SK-N-MC (cell line): ENCODE data around the gene LRCH1.

Source experiments
- DNase-seq: peaks from one replicate; pipeline ENCODE4 v3.0.0-alpha.2; 2011; ENCODE audit warnings: low read depth, low spot score
- H3K27ac ChIP-seq: fragments of 200-600 bp; sonication (generic); 2 replicates; pipeline ENCODE4 v1.5.1; 2016; ENCODE audit warnings: mixed run types
- H3K36me3 ChIP-seq: fragments of 200-600 bp; sonication (generic); 2 replicates; pipeline ENCODE4 v1.6.1; 2017; ENCODE audit warnings: antibody characterized with exemption, low read length, mixed read lengths; ENCODE audit not compliant: insufficient read depth
- H3K4me3 ChIP-seq: fragments of 200-600 bp; sonication (generic); 2 replicates; pipeline ENCODE4 v1.5.1; 2016
- H3K9ac ChIP-seq: fragments of 200-600 bp; sonication (generic); 2 replicates; pipeline ENCODE4 v1.8.0; 2017; ENCODE audit warnings: mixed run types, mixed read lengths; ENCODE audit not compliant: insufficient read length
- H3K9me3 ChIP-seq: fragments of 200-600 bp; sonication (generic); 2 replicates; pipeline ENCODE4 v1.6.1; 2017; ENCODE audit warnings: low read depth, mild to moderate bottlenecking, antibody characterized with exemption, low read length, moderate library complexity, mixed read lengths
- EZH2 ChIP-seq: fragments of 200-600 bp; sonication (generic); IDR thresholded peaks from one replicate; pipeline ENCODE4 v1.6.1; 2017; ENCODE audit warnings: antibody characterized with exemption
- FOXP2 ChIP-seq: optimal IDR thresholded peaks from 2 replicates; pipeline ENCODE3; 2011; ENCODE audit warnings: mild to moderate bottlenecking, moderate library complexity; ENCODE audit not compliant: insufficient read depth; ENCODE audit errors: extremely low read length, control extremely low read depth
- POLR2AphosphoS5 ChIP-seq: IDR thresholded peaks from 2 replicates; pipeline ENCODE4 v1.6.1; 2012; ENCODE audit warnings: mild to moderate bottlenecking, low read depth, low read length, borderline replicate concordance

Gene LRCH1

GRCh38 chr13:46679369-46680120, 126.6 kb downstream of the LRCH1 start:
- TF ChIP-seq EZH2 (no peak), POLR2AphosphoS5 (no peak), FOXP2 (no peak)
- Histone ChIP-seq H3K9me3 (no peaks in the 10 kb centered on the region), H3K27ac (no peak overlapping the region), H3K9ac (no peak overlapping the region), H3K36me3 (no peaks in the 10 kb centered on the region), H3K4me3 (peak overlapping the region; percentile 19; the same call in 1 of the 2 replicates)
- DNase-seq = no peak

DNA sequence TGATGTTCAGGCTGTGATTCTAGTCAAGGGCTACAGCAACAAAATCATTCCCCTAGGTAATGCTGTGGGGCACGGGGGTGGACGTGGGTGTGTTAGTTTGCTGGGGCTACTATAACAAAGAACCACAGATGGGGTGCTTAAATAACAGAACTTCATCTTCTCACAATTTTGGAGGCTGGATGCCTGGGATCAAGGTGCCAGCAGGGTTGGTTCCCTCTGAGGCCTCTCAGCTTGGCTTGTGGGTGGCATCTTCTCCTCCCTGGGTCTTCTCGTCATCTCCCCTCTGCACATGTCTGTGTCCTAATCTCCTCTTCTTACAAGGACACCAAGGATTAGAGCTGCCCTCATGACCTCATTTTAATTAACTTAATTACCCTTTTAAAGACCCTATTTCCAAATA, 129.0 kb downstream of the LRCH1 start:
- no peak overlapping the region for H3K4me3 ChIP-seq
- no peak for DNase-seq
- TF ChIP-seq EZH2 (no peak), POLR2AphosphoS5 (no peak), FOXP2 (no peak)
- no peaks in the 10 kb centered on the region for H3K36me3 ChIP-seq
- no peaks in the 10 kb centered on the region for H3K9me3 ChIP-seq
- H3K9ac ChIP-seq = no peak overlapping the region
- no peak overlapping the region for H3K27ac ChIP-seq

GRCh38 chr13:46682707-46683106, 129.7 kb downstream of the LRCH1 start:
- DNase-seq = no peak
- H3K9me3 ChIP-seq = no peaks in the 10 kb centered on the region
- no peak for TF ChIP-seq POLR2AphosphoS5
- no peak for TF ChIP-seq FOXP2
- TF ChIP-seq EZH2 = no peak
- no peak overlapping the region for H3K4me3 ChIP-seq
- H3K36me3 ChIP-seq = no peaks in the 10 kb centered on the region
- H3K9ac ChIP-seq = no peak overlapping the region
- no peak overlapping the region for H3K27ac ChIP-seq

- no peak for DNase-seq
These were observed 130.8 kb downstream of the LRCH1 start for GRCh38 chr13:46683676-46684260.

GRCh38 chr13:46684287-46685001, 131.5 kb downstream of the LRCH1 start:
- H3K9me3 ChIP-seq = no peaks in the 10 kb centered on the region
- no peak for TF ChIP-seq POLR2AphosphoS5
- no peak for TF ChIP-seq FOXP2
- TF ChIP-seq EZH2 = no peak
- H3K9ac ChIP-seq = no peak overlapping the region
- no peaks in the 10 kb centered on the region for H3K36me3 ChIP-seq
- no peak for DNase-seq
- H3K27ac ChIP-seq = no peak overlapping the region
- H3K4me3 ChIP-seq = no peak overlapping the region

More at GRCh38 chr13:46683676-46684260, 130.8 kb downstream of the LRCH1 start:
- no peaks in the 10 kb centered on the region for H3K36me3 ChIP-seq
- no peak overlapping the region for H3K9ac ChIP-seq
- H3K4me3 ChIP-seq = no peak overlapping the region
- no peak overlapping the region for H3K27ac ChIP-seq
- H3K9me3 ChIP-seq = no peaks in the 10 kb centered on the region
- no peak for TF ChIP-seq EZH2
- no peak for TF ChIP-seq FOXP2
- TF ChIP-seq POLR2AphosphoS5 = no peak

DNA sequence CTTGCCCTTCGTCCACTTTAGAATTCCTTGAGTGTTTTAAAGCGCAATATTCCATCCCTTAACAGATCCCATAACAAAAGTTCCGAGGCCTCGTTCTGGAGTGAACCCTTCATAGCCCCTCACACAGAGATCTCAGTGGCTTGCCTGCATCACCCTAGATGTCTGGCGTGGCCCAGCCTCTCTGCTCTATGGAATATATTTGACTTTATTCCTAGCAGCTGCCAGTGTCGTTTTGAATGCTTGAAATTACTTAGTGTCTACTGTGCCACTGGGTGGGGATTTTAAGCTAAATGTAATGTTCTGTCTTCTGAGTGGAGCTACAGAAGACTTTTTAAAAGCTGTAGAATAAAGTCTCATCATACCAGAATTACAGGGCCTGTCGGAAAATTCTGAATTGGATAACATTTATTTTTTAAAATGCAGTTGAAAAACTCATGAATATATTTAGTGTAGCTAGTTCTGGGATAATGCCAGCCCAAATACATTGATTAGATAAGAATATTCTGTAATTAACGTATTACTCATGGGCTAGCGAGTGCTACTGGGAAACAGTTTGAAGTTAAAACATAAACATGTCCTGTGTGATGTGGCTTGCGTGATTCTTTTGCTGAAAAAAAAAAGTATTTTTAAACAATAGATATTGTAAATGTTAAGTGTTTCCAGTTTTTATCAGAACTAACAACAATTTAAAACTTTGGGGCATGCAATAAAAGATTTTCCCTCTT, 132.2 kb downstream of the LRCH1 start:
- no peak for DNase-seq
- TF ChIP-seq EZH2 (no peak), POLR2AphosphoS5 (no peak), FOXP2 (no peak)
- no peak overlapping the region for H3K9ac ChIP-seq
- no peak overlapping the region for H3K27ac ChIP-seq
- no peaks in the 10 kb centered on the region for H3K36me3 ChIP-seq
- no peak overlapping the region for H3K4me3 ChIP-seq
- no peaks in the 10 kb centered on the region for H3K9me3 ChIP-seq

DNA sequence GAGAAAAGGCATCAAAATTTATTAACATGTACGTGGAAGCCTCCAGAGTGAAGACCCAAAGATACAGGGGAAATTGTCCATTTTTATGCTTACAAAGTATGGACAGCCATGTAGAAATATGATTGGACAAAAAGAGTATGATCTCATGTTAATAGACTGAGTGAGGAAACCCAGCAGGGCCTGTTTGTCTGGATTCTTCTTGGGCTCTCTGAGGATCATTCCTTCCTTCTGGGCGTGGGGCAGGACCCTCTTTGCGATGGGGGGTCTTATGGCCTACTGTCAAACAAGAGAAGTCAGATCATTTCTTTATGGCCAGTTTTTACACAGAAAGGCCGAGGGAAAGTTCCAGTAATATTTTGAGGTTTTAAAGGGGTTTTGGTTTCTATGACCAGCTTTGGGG, 133.2 kb downstream of the LRCH1 start:
- Histone ChIP-seq H3K27ac (no peak overlapping the region), H3K36me3 (no peaks in the 10 kb centered on the region), H3K9ac (no peak overlapping the region), H3K9me3 (no peaks in the 10 kb centered on the region), H3K4me3 (no peak overlapping the region)
- TF ChIP-seq EZH2 (no peak), POLR2AphosphoS5 (no peak), FOXP2 (no peak)
- no peak for DNase-seq

DNA sequence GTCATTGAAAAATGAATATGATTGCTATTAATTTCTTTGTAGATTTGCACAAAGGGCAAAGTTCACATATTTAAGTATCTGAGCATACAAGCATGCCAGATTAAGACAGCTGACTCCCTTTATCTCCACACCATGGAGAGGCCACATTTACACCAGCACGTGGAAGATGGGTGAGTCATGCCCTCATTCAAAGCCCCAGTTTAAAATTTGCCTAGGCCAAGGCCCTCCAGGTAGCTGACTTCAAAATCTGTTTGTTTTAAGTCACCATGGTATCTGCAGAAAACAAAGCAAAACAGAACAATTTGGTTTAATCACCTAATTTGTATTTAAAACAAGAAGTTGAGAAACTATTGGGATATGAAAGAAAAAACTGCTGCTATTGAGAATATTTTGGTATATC, 134.8 kb downstream of the LRCH1 start:
- 0 out of 2 replicates have a peak, but pooled peaks cover 3% of the 10 kb centered on the region for H3K36me3 ChIP-seq
- DNase-seq = no peak
- no peaks in the 10 kb centered on the region for H3K9me3 ChIP-seq
- H3K9ac ChIP-seq = peak overlapping the region; percentile 25
- peak overlapping the region; percentile 85 for H3K27ac ChIP-seq
- H3K4me3 ChIP-seq = peak overlapping the region; percentile 30
- TF ChIP-seq FOXP2 = no peak
- TF ChIP-seq EZH2 = no peak
- no peak for TF ChIP-seq POLR2AphosphoS5
